Activated naive CD4-positive, alpha-beta T cell treated with anti-CD3 and anti-CD28 coated beads, Interleukin-2, amount 50 U/mL, for 24 hours (primary cell): ENCODE results near the gene PLEKHN1.

Experiments
- H3K27ac Mint-ChIP-seq: one replicate; pipeline ENCODE4 v1.8.0; 2021; ENCODE audit warnings: mild to moderate bottlenecking, mixed read lengths
- H3K27me3 Mint-ChIP-seq: one replicate; pipeline ENCODE4 v1.8.0; 2021; ENCODE audit warnings: mixed read lengths
- H3K36me3 Mint-ChIP-seq: one replicate; pipeline ENCODE4 v1.8.0; 2021; ENCODE audit warnings: mixed read lengths
- H3K4me1 Mint-ChIP-seq: one replicate; pipeline ENCODE4 v1.8.0; 2021; ENCODE audit warnings: mixed read lengths
- H3K4me3 Mint-ChIP-seq: one replicate; pipeline ENCODE4 v1.8.0; 2021; ENCODE audit warnings: mild to moderate bottlenecking, mixed read lengths
- H3K9me3 Mint-ChIP-seq: one replicate; pipeline ENCODE4 v1.8.0; 2021; ENCODE audit warnings: mixed read lengths

Gene PLEKHN1

GRCh38 chr1:936348-937264 is 29.7 kb upstream of the PLEKHN1 start:
- no peaks in the 10 kb centered on the region for H3K9me3 Mint-ChIP-seq
- H3K4me3 Mint-ChIP-seq = no peak overlapping the region
- H3K27me3 Mint-ChIP-seq = peaks cover 21% of the 10 kb centered on the region
- no peaks in the 10 kb centered on the region for H3K36me3 Mint-ChIP-seq
- no peak overlapping the region for H3K27ac Mint-ChIP-seq
- H3K4me1 Mint-ChIP-seq = peaks cover 9% of the 10 kb centered on the region

- Mint-ChIP-seq H3K4me1 (peaks cover 9% of the 10 kb centered on the region), H3K9me3 (no peaks in the 10 kb centered on the region), H3K4me3 (no peak overlapping the region), H3K27ac (no peak overlapping the region), H3K36me3 (no peaks in the 10 kb centered on the region), H3K27me3 (peaks cover 21% of the 10 kb centered on the region)
Observed at GRCh38 chr1:937521-937920, 28.8 kb upstream of the PLEKHN1 start.

GRCh38 chr1:938088-938683 is 28.1 kb upstream of the PLEKHN1 start:
- H3K4me3 Mint-ChIP-seq = no peak overlapping the region
- H3K9me3 Mint-ChIP-seq = no peaks in the 10 kb centered on the region
- H3K27me3 Mint-ChIP-seq = peaks cover 21% of the 10 kb centered on the region
- H3K36me3 Mint-ChIP-seq = no peaks in the 10 kb centered on the region
- peaks cover 9% of the 10 kb centered on the region for H3K4me1 Mint-ChIP-seq
- H3K27ac Mint-ChIP-seq = no peak overlapping the region

- H3K4me3 Mint-ChIP-seq = no peak overlapping the region
- peak overlapping the region; percentile 74 for H3K27ac Mint-ChIP-seq
- no peaks in the 10 kb centered on the region for H3K36me3 Mint-ChIP-seq
- peaks cover 9% of the 10 kb centered on the region for H3K4me1 Mint-ChIP-seq
- peaks cover 21% of the 10 kb centered on the region for H3K27me3 Mint-ChIP-seq
- H3K9me3 Mint-ChIP-seq = no peaks in the 10 kb centered on the region
Observed at GRCh38 chr1:938711-939489, 27.4 kb upstream of the PLEKHN1 start.

GRCh38 chr1:939511-940106 is 26.7 kb upstream of the PLEKHN1 start:
- Mint-ChIP-seq H3K27ac (no peak overlapping the region), H3K9me3 (no peaks in the 10 kb centered on the region), H3K4me3 (no peak overlapping the region), H3K4me1 (peaks cover 9% of the 10 kb centered on the region), H3K36me3 (no peaks in the 10 kb centered on the region), H3K27me3 (peaks cover 21% of the 10 kb centered on the region)

GRCh38 chr1:940107-941014 is 25.9 kb upstream of the PLEKHN1 start:
- Mint-ChIP-seq H3K27me3 (peaks cover 18% of the 10 kb centered on the region), H3K9me3 (no peaks in the 10 kb centered on the region), H3K27ac (no peak overlapping the region), H3K36me3 (no peaks in the 10 kb centered on the region), H3K4me1 (peaks cover 5% of the 10 kb centered on the region), H3K4me3 (peak overlapping the region; percentile 49)

GRCh38 chr1:941015-941587 is 25.2 kb upstream of the PLEKHN1 start:
- no peaks in the 10 kb centered on the region for H3K36me3 Mint-ChIP-seq
- H3K27ac Mint-ChIP-seq = peak overlapping the region; percentile 13
- H3K4me1 Mint-ChIP-seq = peaks cover 5% of the 10 kb centered on the region
- peak overlapping the region; percentile 67 for H3K4me3 Mint-ChIP-seq
- H3K27me3 Mint-ChIP-seq = peaks cover 15% of the 10 kb centered on the region
- H3K9me3 Mint-ChIP-seq = no peaks in the 10 kb centered on the region

GRCh38 chr1:941588-942383 is 24.5 kb upstream of the PLEKHN1 start:
- peak overlapping the region; percentile 67 for H3K4me3 Mint-ChIP-seq

GRCh38 chr1:942411-942821 is 23.9 kb upstream of the PLEKHN1 start:
- Mint-ChIP-seq H3K9me3 (no peaks in the 10 kb centered on the region), H3K36me3 (peaks cover 4% of the 10 kb centered on the region), H3K4me1 (peaks cover 5% of the 10 kb centered on the region), H3K4me3 (no peak overlapping the region), H3K27me3 (peaks cover 11% of the 10 kb centered on the region), H3K27ac (no peak overlapping the region)

More at GRCh38 chr1:941588-942383, 24.5 kb upstream of the PLEKHN1 start:
- H3K4me1 Mint-ChIP-seq = peaks cover 5% of the 10 kb centered on the region
- no peaks in the 10 kb centered on the region for H3K9me3 Mint-ChIP-seq
- no peak overlapping the region for H3K27ac Mint-ChIP-seq
- peaks cover 14% of the 10 kb centered on the region for H3K27me3 Mint-ChIP-seq
- no peaks in the 10 kb centered on the region for H3K36me3 Mint-ChIP-seq

GRCh38 chr1:942864-943533 is 23.3 kb upstream of the PLEKHN1 start:
- H3K27ac Mint-ChIP-seq = no peak overlapping the region
- peaks cover 8% of the 10 kb centered on the region for H3K27me3 Mint-ChIP-seq
- H3K36me3 Mint-ChIP-seq = peaks cover 4% of the 10 kb centered on the region
- H3K9me3 Mint-ChIP-seq = no peaks in the 10 kb centered on the region
- H3K4me3 Mint-ChIP-seq = peak overlapping the region; percentile 39
- H3K4me1 Mint-ChIP-seq = peaks cover 5% of the 10 kb centered on the region

- Mint-ChIP-seq H3K4me1 (peaks cover 5% of the 10 kb centered on the region), H3K4me3 (no peak overlapping the region), H3K36me3 (peaks cover 5% of the 10 kb centered on the region), H3K27me3 (peaks cover 8% of the 10 kb centered on the region), H3K9me3 (no peaks in the 10 kb centered on the region), H3K27ac (no peak overlapping the region)
Observed at GRCh38 chr1:943545-944340, 22.5 kb upstream of the PLEKHN1 start.

GRCh38 chr1:944341-945325 is 21.6 kb upstream of the PLEKHN1 start:
- Mint-ChIP-seq H3K27me3 (peaks cover 5% of the 10 kb centered on the region), H3K9me3 (no peaks in the 10 kb centered on the region), H3K27ac (no peak overlapping the region), H3K4me1 (peaks cover 5% of the 10 kb centered on the region), H3K4me3 (no peak overlapping the region), H3K36me3 (peaks cover 6% of the 10 kb centered on the region)
